HFF-Myc (cell line): Measurements from ENCODE around the gene SLC9B1.

ENCODE experiments used
- DNase-seq: peaks from one replicate; pipeline ENCODE4 v3.0.0-alpha.2; 2011; ENCODE audit warnings: low read depth; ENCODE audit errors: extremely low read depth
- H3K4me3 ChIP-seq: replicated peaks from 2 replicates; pipeline ENCODE4 v1.5.1; 2011; ENCODE audit warnings: low read depth, mild to moderate bottlenecking, control low read depth, low read length
- CTCF ChIP-seq: IDR thresholded peaks from 2 replicates; pipeline ENCODE4 v1.5.1; 2012; ENCODE audit warnings: mild to moderate bottlenecking, low read depth, low read length, control low read depth; ENCODE audit errors: missing control alignments

Gene SLC9B1

DNA sequence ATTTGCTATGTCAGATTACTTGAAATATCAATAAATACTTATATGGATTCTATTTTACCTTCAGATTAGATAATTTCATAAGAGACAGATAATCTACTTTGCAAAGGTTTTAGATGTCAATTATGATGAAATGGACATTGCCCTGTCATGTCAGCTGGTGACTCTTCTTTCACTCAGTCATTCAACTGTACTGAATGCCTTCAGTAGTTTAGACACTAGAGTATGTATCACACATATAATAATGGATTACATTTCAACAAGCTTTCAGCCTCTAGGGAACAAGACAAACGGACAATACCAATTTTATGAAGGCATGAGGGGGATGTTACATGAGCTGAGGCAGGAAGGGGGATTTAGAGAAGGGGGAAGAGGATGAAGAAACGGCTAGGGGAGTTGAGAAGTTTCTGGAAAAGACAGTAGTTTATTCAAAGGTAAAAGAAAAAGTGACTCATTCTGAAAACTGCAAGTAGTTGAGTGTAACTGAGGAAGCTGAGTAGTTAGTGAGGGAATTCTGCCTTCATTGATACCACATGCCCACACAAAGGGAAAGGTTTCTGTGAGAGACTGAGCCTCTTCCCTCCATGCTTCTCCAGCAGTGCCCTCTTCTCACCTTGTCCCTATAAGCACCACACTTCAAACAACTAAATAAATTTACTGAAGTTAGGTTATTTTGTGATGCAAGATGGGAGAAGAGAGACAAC lies 31.4 kb upstream of the SLC9B1 start:
- H3K4me3 ChIP-seq = no peak overlapping the region
- no peak for DNase-seq
- TF ChIP-seq CTCF = no peak

DNA sequence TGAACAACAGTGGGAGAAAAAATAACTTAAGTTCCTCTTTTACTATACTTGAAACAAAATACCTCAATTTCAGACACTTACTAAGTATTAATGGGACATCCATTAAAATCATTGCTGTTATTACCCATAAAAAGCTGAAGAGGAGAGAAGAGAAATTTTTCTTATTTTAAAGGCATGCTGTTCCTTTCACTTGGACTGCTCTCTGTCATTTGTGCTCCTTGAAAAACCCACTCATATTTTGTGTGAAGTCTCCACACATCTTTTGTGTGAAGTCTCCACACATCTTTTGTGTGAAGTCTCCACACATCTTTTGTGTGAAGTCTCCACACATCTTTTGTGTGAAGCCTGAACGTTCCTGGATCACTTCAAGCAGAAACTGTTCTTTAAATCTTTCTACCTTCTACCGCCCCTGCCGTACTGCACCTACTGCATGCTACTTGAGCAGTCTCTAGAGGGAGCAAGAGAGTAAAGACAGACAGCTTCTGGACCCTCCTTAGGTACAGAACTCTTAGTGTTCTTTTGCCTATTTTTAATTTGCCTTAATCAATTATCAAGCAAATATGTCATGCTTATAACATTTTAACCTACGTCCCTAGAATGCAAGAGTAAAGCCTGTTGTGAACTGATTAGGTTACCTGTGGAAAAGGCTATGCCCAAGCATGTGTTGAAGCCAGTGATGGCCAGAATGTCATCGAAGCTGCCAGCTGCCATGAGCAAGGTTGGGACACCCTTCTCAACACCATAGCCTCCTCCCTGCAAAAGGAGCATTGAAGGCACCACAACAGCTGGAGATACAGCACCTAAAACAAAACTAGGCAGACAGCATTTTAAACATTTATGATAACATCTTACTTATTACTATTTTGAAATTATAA lies 27.1 kb upstream of the SLC9B1 start:
- DNase-seq = no peak
- peak; percentile 80 for TF ChIP-seq CTCF
- no peak overlapping the region for H3K4me3 ChIP-seq

- no peak overlapping the region for H3K4me3 ChIP-seq
- no peak for TF ChIP-seq CTCF
- no peak for DNase-seq
Observed at GRCh38 chr4:103044183-103044582, 24.7 kb upstream of the SLC9B1 start.

- no peak for DNase-seq
- no peak overlapping the region for H3K4me3 ChIP-seq
- no peak for TF ChIP-seq CTCF
Observed at GRCh38 chr4:103036169-103036568, 16.7 kb upstream of the SLC9B1 start.

- TF ChIP-seq CTCF = peak; percentile 64
- no peak overlapping the region for H3K4me3 ChIP-seq
- DNase-seq = no peak
Observed at GRCh38 chr4:103032574-103032973, 13.1 kb upstream of the SLC9B1 start.

- no peak for TF ChIP-seq CTCF
- no peak overlapping the region for H3K4me3 ChIP-seq
- DNase-seq = no peak
Observed at GRCh38 chr4:103030791-103031190, 11.3 kb upstream of the SLC9B1 start.
